HEK293 (cell line): ENCODE measurements around the gene CSMD2.

ENCODE experiments used
- CTCF ChIA-PET: fragments of 350-600 bp; formaldehyde crosslinking; extraction: SDS; loops from one replicate; lab custom pipeline; 2021; ENCODE audit warnings: antibody characterized with exemption; lab: Yijun Ruan, JAX
- POLR2A ChIA-PET: fragments of 300-600 bp; formaldehyde crosslinking; extraction: SDS; loops from one replicate; lab custom pipeline; 2020; ENCODE audit warnings: antibody characterized with exemption, inconsistent platforms; lab: Yijun Ruan, JAX
- H3K27ac ChIP-seq: fragments of 200-500 bp; sonication (Bioruptor generic); 2 replicates; pipeline ENCODE4 v1.5.1; 2014; ENCODE audit warnings: low read depth, low read length, control low read depth, inconsistent platforms; ENCODE audit errors: extremely low read depth
- H3K36me3 ChIP-seq, 2 experiments: fragments of 200-500 bp in 1 of 2; sonication (Bioruptor generic) in 1 of 2; 1 replicate in 1 of 2; 2 replicates in 1 of 2; pipeline ENCODE4 v1.5.1; 2014 to 2017; ENCODE audit warnings: inconsistent platforms in 2 of 2, low read length in 2 of 2; ENCODE audit not compliant: control insufficient read depth in 2 of 2, insufficient read depth in 1 of 2
- H3K4me1 ChIP-seq: fragments of 200-500 bp; sonication (Bioruptor generic); 2 replicates; pipeline ENCODE4 v1.5.1; 2014; ENCODE audit warnings: mild to moderate bottlenecking, low read length, inconsistent platforms; ENCODE audit not compliant: control insufficient read depth, insufficient read depth
- H3K4me3 ChIP-seq: 2 replicates; pipeline ENCODE4 v1.5.1; 2011; ENCODE audit warnings: low read depth, mild to moderate bottlenecking, control low read depth, low read length, moderate library complexity
- H3K9me3 ChIP-seq: fragments of 200-500 bp; sonication (Bioruptor generic); 2 replicates; pipeline ENCODE4 v1.5.1; 2014; ENCODE audit warnings: low read depth, low read length, inconsistent platforms; ENCODE audit not compliant: control insufficient read depth, insufficient read depth
- BCL11A ChIP-seq: fragments of 450-650 bp; formaldehyde crosslinking; IDR thresholded peaks from 2 replicates; pipeline ENCODE4 v1.5.1; 2016; ENCODE audit warnings: low read depth, missing biosample characterization, missing genetic modification characterization
- IKZF3 ChIP-seq: fragments of 450-650 bp; IDR thresholded peaks from 2 replicates; pipeline ENCODE4 v1.5.0; 2018; ENCODE audit warnings: missing biosample characterization, mild to moderate bottlenecking, missing genetic modification characterization, moderate library complexity
- PRDM1 ChIP-seq: fragments of 450-650 bp; formaldehyde crosslinking; IDR thresholded peaks from 2 replicates; pipeline ENCODE4; 2016; ENCODE audit warnings: missing biosample characterization, missing genetic modification characterization
- ZBTB26 ChIP-seq: fragments of 450-650 bp; formaldehyde crosslinking; optimal IDR thresholded peaks from 2 replicates; pipeline ENCODE3; 2016; ENCODE audit warnings: missing biosample characterization, mild to moderate bottlenecking, missing genetic modification characterization
- ZBTB7A ChIP-seq: fragments of 450-650 bp; formaldehyde crosslinking; IDR thresholded peaks from 2 replicates; pipeline ENCODE4 v1.5.1; 2016; ENCODE audit warnings: low read depth, missing biosample characterization, missing genetic modification characterization
- ZFHX2 ChIP-seq: fragments of 450-650 bp; formaldehyde crosslinking; conservative IDR thresholded peaks from 2 replicates; pipeline ENCODE4 v1.5.1; 2016; ENCODE audit warnings: missing biosample characterization, missing genetic modification characterization
- ZNF174 ChIP-seq: fragments of 450-650 bp; formaldehyde crosslinking; IDR thresholded peaks from 2 replicates; pipeline ENCODE4 v1.5.0; 2017; ENCODE audit warnings: missing biosample characterization, mild to moderate bottlenecking, missing genetic modification characterization
- ZNF302 ChIP-seq: fragments of 450-650 bp; formaldehyde crosslinking; IDR thresholded peaks from 2 replicates; pipeline ENCODE4 v1.5.1; 2016; ENCODE audit warnings: missing biosample characterization, missing genetic modification characterization, low read depth
- ZNF510 ChIP-seq: fragments of 450-650 bp; formaldehyde crosslinking; IDR thresholded peaks from 2 replicates; pipeline ENCODE4 v1.5.1; 2018; ENCODE audit warnings: mild to moderate bottlenecking, missing genetic modification characterization, missing biosample characterization; ENCODE audit not compliant: insufficient replicate concordance
- ZNF514 ChIP-seq: fragments of 450-650 bp; formaldehyde crosslinking; IDR thresholded peaks from 2 replicates; pipeline ENCODE4 v1.5.1; 2016; ENCODE audit warnings: missing biosample characterization, missing genetic modification characterization
- ZNF518A ChIP-seq: fragments of 450-650 bp; formaldehyde crosslinking; conservative IDR thresholded peaks from 2 replicates; pipeline ENCODE4 v1.5.1; 2016; ENCODE audit warnings: low read depth, missing biosample characterization, missing genetic modification characterization
- ZNF677 ChIP-seq: fragments of 450-650 bp; IDR thresholded peaks from 2 replicates; pipeline ENCODE4 v1.5.0; 2018; ENCODE audit warnings: missing biosample characterization, mild to moderate bottlenecking, missing genetic modification characterization, moderate library complexity
- ZNF843 ChIP-seq: fragments of 450-650 bp; formaldehyde crosslinking; IDR thresholded peaks from 2 replicates; pipeline ENCODE4 v1.5.1; 2016; ENCODE audit warnings: missing biosample characterization, missing genetic modification characterization
- TF ChIP-seq, protein P1 (sequence below): fragments of 450-650 bp; formaldehyde crosslinking; IDR thresholded peaks from 2 replicates; pipeline ENCODE4 v1.5.1; 2016; ENCODE audit warnings: missing biosample characterization, missing genetic modification characterization
- TF ChIP-seq, protein P2 (sequence below): fragments of 450-650 bp; formaldehyde crosslinking; IDR thresholded peaks from 2 replicates; pipeline ENCODE4 v1.5.1; 2016; ENCODE audit warnings: missing biosample characterization, missing genetic modification characterization

CSMD2 gene

DNA sequence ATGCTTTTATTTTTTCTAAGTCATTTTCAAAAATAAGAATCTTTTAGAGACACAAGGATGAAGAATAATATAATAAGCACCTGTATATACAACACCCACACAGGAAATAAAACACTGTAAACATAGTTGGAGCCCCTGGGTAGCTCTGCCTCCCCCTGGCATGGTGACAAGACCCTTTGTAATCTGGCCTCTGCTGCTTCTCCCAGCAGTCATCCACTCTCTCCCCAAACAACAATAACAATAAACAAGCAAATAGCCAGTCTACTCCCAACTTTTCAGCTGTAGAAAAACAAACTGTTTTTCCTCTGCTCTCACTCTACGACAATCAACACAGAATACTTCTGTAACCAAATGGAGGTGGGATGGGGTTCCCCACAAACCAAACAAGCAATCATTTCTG lies 110.1 kb downstream of the CSMD2 start:
- ChIA-PET CTCF (no interaction called here), POLR2A (no interaction called here)

More for the DNA sequence above, 110.1 kb downstream of the CSMD2 start:
- no peaks in the 10 kb centered on the region for H3K9me3 ChIP-seq
- H3K27ac ChIP-seq: no peak overlapping the region
- no peaks in the 10 kb centered on the region for H3K36me3 ChIP-seq
- H3K4me1 ChIP-seq: no peaks in the 10 kb centered on the region
- TF ChIP-seq ZNF843 (tag by site-specific recombination) (no peak), ZNF518A (tag by site-specific recombination) (no peak), ZNF514 (tag by site-specific recombination) (no peak), ZBTB7A (tag by site-specific recombination) (no peak), ZNF510 (no peak), PRDM1 (no peak), IKZF3 (tag by site-specific recombination) (no peak), ZNF302 (tag by site-specific recombination) (no peak), ZBTB26 (tag by site-specific recombination) (no peak), ZNF677 (no peak), ZFHX2 (tag by site-specific recombination) (no peak), BCL11A (tag by site-specific recombination) (no peak), ZNF174 (tag by site-specific recombination) (no peak)
- TF ChIP-seq, protein P1, sequence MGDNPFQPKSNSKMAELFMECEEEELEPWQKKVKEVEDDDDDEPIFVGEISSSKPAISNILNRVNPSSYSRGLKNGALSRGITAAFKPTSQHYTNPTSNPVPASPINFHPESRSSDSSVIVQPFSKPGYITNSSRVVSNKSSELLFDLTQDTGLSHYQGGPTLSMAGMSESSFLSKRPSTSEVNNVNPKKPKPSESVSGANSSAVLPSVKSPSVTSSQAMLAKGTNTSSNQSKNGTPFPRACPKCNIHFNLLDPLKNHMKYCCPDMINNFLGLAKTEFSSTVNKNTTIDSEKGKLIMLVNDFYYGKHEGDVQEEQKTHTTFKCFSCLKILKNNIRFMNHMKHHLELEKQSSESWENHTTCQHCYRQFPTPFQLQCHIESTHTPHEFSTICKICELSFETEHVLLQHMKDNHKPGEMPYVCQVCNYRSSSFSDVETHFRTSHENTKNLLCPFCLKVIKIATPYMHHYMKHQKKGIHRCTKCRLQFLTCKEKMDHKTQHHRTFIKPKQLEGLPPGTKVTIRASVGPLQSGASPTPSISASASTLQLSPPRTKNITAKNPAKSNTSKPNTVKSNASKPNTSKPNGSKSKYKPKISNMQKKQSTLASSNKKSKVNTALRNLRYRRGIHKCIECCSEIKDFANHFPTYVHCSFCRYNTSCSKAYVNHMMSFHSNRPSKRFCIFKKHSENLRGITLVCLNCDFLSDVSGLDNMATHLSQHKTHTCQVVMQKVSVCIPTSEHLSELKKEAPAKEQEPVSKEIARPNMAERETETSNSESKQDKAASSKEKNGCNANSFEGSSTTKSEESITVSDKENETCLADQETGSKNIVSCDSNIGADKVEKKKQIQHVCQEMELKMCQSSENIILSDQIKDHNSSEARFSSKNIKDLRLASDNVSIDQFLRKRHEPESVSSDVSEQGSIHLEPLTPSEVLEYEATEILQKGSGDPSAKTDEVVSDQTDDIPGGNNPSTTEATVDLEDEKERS: no peak
- TF ChIP-seq, protein P2, sequence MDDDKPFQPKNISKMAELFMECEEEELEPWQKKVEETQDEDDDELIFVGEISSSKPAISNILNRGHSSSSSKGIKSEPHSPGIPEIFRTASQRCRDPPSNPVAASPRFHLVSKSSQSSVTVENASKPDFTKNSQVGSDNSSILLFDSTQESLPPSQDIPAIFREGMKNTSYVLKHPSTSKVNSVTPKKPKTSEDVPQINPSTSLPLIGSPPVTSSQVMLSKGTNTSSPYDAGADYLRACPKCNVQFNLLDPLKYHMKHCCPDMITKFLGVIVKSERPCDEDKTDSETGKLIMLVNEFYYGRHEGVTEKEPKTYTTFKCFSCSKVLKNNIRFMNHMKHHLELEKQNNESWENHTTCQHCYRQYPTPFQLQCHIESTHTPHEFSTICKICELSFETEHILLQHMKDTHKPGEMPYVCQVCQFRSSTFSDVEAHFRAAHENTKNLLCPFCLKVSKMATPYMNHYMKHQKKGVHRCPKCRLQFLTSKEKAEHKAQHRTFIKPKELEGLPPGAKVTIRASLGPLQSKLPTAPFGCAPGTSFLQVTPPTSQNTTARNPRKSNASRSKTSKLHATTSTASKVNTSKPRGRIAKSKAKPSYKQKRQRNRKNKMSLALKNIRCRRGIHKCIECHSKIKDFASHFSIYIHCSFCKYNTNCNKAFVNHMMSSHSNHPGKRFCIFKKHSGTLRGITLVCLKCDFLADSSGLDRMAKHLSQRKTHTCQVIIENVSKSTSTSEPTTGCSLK: no peak
- H3K4me3 ChIP-seq: no peak overlapping the region
